ENCODE results near the gene PFN3. TPM values are rescaled to one million over a fixed set of nuclear protein-coding genes. Genes with fewer than 3 reads are reported as not detected.

Gene PFN3
- total RNA-seq, 2 donors from 2014 or later: not detected

GRCh38 chr5:177387405-177387804 is 13.1 kb downstream of the PFN3 start:
- Histone ChIP-seq H3K9me3 (no peaks in the 10 kb centered on the region), H3K4me1 (no peaks in the 10 kb centered on the region), H3K27ac (no peak overlapping the region), H3K4me3 (no peak overlapping the region), H3K27me3 (peaks cover 0 to 4% of the 10 kb centered on the region in 2 donors), H3K36me3 (no peaks in the 10 kb centered on the region)
- TF ChIP-seq CTCF (IDR thresholded peaks at IDR 0.05): no peak
- no peak for DNase-seq (ENCODE audit: low spot score)

GRCh38 chr5:177386542-177386941 is 13.9 kb downstream of the PFN3 start:
- peaks cover 0 to 4% of the 10 kb centered on the region in 2 donors for H3K27me3 ChIP-seq
- no peaks in the 10 kb centered on the region for H3K36me3 ChIP-seq
- H3K4me1 ChIP-seq: no peaks in the 10 kb centered on the region
- H3K27ac ChIP-seq: no peak overlapping the region
- no peak for DNase-seq (ENCODE audit: low spot score)
- TF ChIP-seq CTCF (IDR thresholded peaks at IDR 0.05): no peak
- H3K4me3 ChIP-seq: no peak overlapping the region
- H3K9me3 ChIP-seq: no peaks in the 10 kb centered on the region

GRCh38 chr5:177385720-177386119 is 14.7 kb downstream of the PFN3 start:
- Histone ChIP-seq H3K4me1 (no peaks in the 10 kb centered on the region), H3K27me3 (peaks cover 0 to 4% of the 10 kb centered on the region in 2 donors), H3K27ac (no peak overlapping the region), H3K9me3 (no peaks in the 10 kb centered on the region), H3K4me3 (no peak overlapping the region), H3K36me3 (no peaks in the 10 kb centered on the region)
- TF ChIP-seq CTCF (IDR thresholded peaks at IDR 0.05): no peak
- no peak for DNase-seq (ENCODE audit: low spot score)

GRCh38 chr5:177384134-177384533 is 16.3 kb downstream of the PFN3 start, which contains the start of gene SLC34A1:
TSS of gene SLC34A1 (plus strand) at chr5:177384434. CDS start at chr5:177385742, 1,308 bp downstream.
- no peak for DNase-seq (ENCODE audit: low spot score)
- Histone ChIP-seq H3K36me3 (no peaks in the 10 kb centered on the region), H3K4me1 (no peaks in the 10 kb centered on the region), H3K4me3 (no peak within 1 kb of the TSS), H3K27ac (no peak within 1 kb of the TSS), H3K27me3 (no peaks in the 10 kb centered on the region), H3K9me3 (no peaks in the 10 kb centered on the region)
- TF ChIP-seq CTCF (IDR thresholded peaks at IDR 0.05): no peak

GRCh38 chr5:177383181-177383580 is 17.3 kb downstream of the PFN3 start:
- Histone ChIP-seq H3K4me3 (no peak overlapping the region), H3K9me3 (no peaks in the 10 kb centered on the region), H3K36me3 (no peaks in the 10 kb centered on the region), H3K27me3 (no peaks in the 10 kb centered on the region), H3K4me1 (no peaks in the 10 kb centered on the region), H3K27ac (no peak overlapping the region)
- DNase-seq (ENCODE audit: low spot score): no peak
- no peak for TF ChIP-seq CTCF (IDR thresholded peaks at IDR 0.05)

- H3K9me3 ChIP-seq: no peaks in the 10 kb centered on the region
- H3K4me1 ChIP-seq: no peaks in the 10 kb centered on the region
- no peak for DNase-seq (ENCODE audit: low spot score)
- TF ChIP-seq CTCF (IDR thresholded peaks at IDR 0.05): peak in 1 of 2 donors; percentile 45
- no peak overlapping the region for H3K4me3 ChIP-seq
- H3K36me3 ChIP-seq: no peaks in the 10 kb centered on the region
- H3K27me3 ChIP-seq: no peaks in the 10 kb centered on the region
- no peak overlapping the region for H3K27ac ChIP-seq
Measured at GRCh38 chr5:177382423-177383029, 17.9 kb downstream of the PFN3 start.
